Body of pancreas (tissue), 4 donors: ENCODE results near the gene CCNL1. TPM values are rescaled to one million over a fixed set of nuclear protein-coding genes. Genes with fewer than 3 reads are reported as not detected.
"Not testable (repeated sequence)": the region's sequence is repeated elsewhere in the genome, so short reads cannot be mapped to it uniquely, and the experiment has no call there.

Source experiments
- ATAC-seq: fragments of 150-250 bp; one replicate; pipeline ENCODE4 v1.9.1; 2016
- DNase-seq, 4 donors: peaks; one replicate each; pipeline ENCODE4 v3.0.0-alpha.2; 2019
- H3K27ac ChIP-seq, 4 donors: fragments of 200-600 bp; sonication (generic); 1 replicate in 3 of 4; 2 replicates in 1 of 4; pipeline versions ENCODE4 v1.5.1 to v1.6.1; 2016 to 2019; ENCODE audit warnings: mild to moderate bottlenecking in 1 of 4, mixed read lengths in 1 of 4, moderate library complexity in 1 of 4
- H3K27me3 ChIP-seq, 2 donors: fragments of 200-600 bp; sonication (generic); one replicate each; pipeline ENCODE4 v1.6.0; 2016; ENCODE audit warnings: mild to moderate bottlenecking in 1 of 2
- H3K36me3 ChIP-seq, 2 donors: fragments of 200-600 bp; sonication (generic); replicated peaks in 1 of 2; 2 replicates each; pipeline ENCODE4 v1.5.1; 2016; ENCODE audit warnings: low read depth in 2 of 2; ENCODE audit not compliant: insufficient read depth in 1 of 2
- H3K4me1 ChIP-seq: fragments of 200-600 bp; sonication (generic); one replicate; pipeline ENCODE4 v1.6.0; 2016
- H3K4me3 ChIP-seq, 2 donors: fragments of 200-600 bp; sonication (generic); 1 replicate in 1 of 2; 2 replicates in 1 of 2; pipeline ENCODE4 v1.5.1; 2016 to 2019
- H3K9me3 ChIP-seq, 3 donors: fragments of 200-600 bp; sonication (generic); 1 replicate in 2 of 3; 2 replicates in 1 of 3; pipeline ENCODE4 v1.5.1; 2016
- CTCF ChIP-seq, 7 experiments: fragments of 450-650 bp in 4 of 7; fragments of 200-600 bp in 3 of 7; sonication (generic) in 3 of 7; IDR thresholded peaks; one replicate each; pipeline ENCODE4 v1.5.1; 2016 to 2019; ENCODE audit warnings: antibody characterized with exemption in 7 of 7
- POLR2A ChIP-seq, 3 donors: fragments of 450-650 bp; IDR thresholded peaks; one replicate each; pipeline ENCODE4 v1.6.1; 2016; ENCODE audit warnings: antibody characterized with exemption in 3 of 3, mild to moderate bottlenecking in 2 of 3
- WGBS, 2 donors: methylation state at CpG; one replicate each; pipeline ENCODE4 v1.1.5; 2017; 5-methylcytosine and 5-hydroxymethylcytosine counted together
- intact Hi-C: fragments of 100-400 bp; cut with DNase I; formaldehyde crosslinking; loops from one replicate; pipeline ENCODE4 v1.15.1; 2023
- total RNA-seq, 2 donors: library from RNA; depleted of rRNA; stranded (reverse); fragments of >200 nt; gene quantifications; one replicate each; pipeline ENCODE4 v1.1.0, GENCODE V29; 2016

CCNL1 gene
- total RNA-seq, 2 donors from 2014 or later, result 194 to 196 TPM

DNA sequence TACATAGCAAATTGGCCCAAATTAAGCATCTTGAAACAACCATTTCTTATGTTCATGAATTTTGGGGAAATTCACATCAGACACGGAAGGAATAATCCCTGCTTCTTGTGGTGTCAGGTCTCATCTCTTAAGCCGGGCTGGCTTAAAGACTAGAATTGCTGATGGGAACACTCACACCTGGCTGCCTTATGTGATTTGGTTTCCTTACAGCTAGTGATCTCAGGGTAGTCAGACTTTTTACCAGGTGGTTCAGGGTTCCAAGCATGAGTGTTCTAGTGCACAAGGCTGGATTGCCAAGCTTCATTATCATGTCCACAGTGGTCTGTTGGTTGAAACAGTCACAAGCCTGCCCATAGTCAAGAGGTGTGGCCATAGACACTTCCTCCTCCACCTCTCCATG, 20.3 kb upstream of the CCNL1 start:
- H3K4me1 ChIP-seq, result peaks cover 27% of the 10 kb centered on the region
- H3K36me3 ChIP-seq, result no peaks in the 10 kb centered on the region
- DNase-seq (peak in 3 of 4 donors; percentile 28 to 57 (median 36)), ATAC-seq (peak; percentile 56)
- 37 to 58% methylated on average over 2 of the region's 2 CpGs for WGBS, 2 donors
- intact Hi-C loops, result no loop called here
- H3K4me3 ChIP-seq, result no peak overlapping the region
- TF ChIP-seq CTCF (IDR thresholded peaks at IDR 0.05) (no peak), POLR2A (IDR thresholded peaks at IDR 0.05) (no peak)
- peak overlapping the region; percentile 17 to 55 (median 39) for H3K27ac ChIP-seq
- no peaks in the 10 kb centered on the region for H3K27me3 ChIP-seq
- H3K9me3 ChIP-seq, result no peaks in the 10 kb centered on the region

DNA sequence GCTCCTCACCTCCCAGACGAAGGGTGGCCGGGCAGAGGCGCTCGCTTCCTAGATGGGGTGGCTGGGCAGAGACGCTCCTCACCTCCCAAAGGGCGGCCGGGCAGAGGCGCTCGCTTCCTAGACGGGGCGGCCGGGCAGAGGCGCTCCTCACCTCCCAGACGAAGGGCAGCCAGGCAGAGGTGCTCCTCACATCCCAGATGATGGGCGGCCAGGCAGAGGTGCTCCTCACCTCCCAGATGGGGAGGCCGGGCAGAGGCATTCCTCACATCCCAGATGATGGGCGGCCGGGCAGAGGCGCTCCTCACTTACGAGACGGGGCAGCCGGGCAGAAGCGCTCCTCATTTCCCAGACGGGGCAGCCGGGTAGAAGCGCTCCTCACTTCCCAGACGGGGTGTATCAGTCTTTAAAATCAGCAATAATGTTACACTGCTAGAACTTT, 19.4 kb upstream of the CCNL1 start:
- ATAC-seq, result no peak
- Histone ChIP-seq H3K36me3 (no peaks in the 10 kb centered on the region), H3K4me1 (peaks cover 27% of the 10 kb centered on the region), H3K27ac (no peak overlapping the region), H3K9me3 (no peaks in the 10 kb centered on the region), H3K4me3 (no peak overlapping the region), H3K27me3 (no peaks in the 10 kb centered on the region)
- TF ChIP-seq POLR2A (IDR thresholded peaks at IDR 0.05) (no peak), CTCF (IDR thresholded peaks at IDR 0.05) (no peak)
- intact Hi-C loops, result no loop called here
- DNase-seq, result no peak
- 96 to 99% methylated on average over 14 to 27 of the region's 27 CpGs for WGBS, 2 donors

DNA sequence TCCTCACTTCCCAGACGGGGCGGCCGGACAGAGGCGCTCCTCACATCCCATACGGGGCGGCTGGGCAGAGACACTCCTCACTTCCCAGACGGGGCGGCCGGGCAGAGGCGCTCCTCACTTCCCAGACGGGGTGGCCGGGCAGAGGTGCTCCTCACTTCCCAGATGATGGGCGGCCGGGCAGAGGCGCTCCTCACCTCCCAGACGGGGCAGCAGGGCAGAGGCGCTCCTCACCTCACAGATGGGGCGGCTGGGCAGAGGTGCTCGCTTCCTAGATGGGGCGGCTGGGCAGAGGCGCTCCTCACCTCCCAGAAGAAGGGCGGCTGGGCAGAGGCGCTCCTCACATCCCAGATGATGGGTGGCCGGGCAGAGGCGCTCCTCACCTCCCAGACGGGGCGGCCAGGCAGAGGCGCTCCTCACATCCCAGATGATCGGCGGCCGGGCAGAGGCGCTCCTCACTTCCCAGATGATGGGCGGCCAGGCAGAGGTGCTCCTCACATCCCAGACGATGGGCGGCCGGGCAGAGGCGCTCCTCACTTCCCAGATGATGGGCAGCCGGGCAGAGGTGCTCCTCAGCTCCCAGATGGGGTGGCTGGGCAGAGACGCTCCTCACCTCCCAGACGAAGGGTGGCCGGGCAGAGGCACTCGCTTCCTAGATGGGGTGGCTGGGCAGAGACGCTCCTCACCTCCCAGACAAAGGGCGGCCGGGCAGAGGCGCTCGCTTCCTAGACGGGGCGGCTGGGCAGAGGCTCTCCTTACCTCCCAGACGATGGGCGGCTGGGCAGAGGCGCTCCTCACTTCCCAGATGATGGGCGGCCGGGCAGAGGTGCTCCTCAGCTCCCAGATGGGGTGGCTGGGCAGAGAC, 18.8 kb upstream of the CCNL1 start:
- H3K36me3 ChIP-seq, H3K27ac ChIP-seq, intact Hi-C loops, DNase-seq, H3K9me3 ChIP-seq, H3K4me3 ChIP-seq, ATAC-seq, H3K27me3 ChIP-seq: not testable (repeated sequence)
- 94 to 95% methylated on average over 24 to 51 of the region's 54 CpGs for WGBS, 2 donors
- H3K4me1 ChIP-seq, result peaks cover 33% of the 10 kb centered on the region

- 73% methylated on average over 9 of the region's 9 CpGs for WGBS, 2 donors
Observed at GRCh38 chr3:157177801-157178453, 18.0 kb upstream of the CCNL1 start.

GRCh38 chr3:157176934-157177333, 17.0 kb upstream of the CCNL1 start:
- H3K9me3 ChIP-seq, result no peaks in the 10 kb centered on the region
- peaks cover 34% of the 10 kb centered on the region for H3K4me1 ChIP-seq
- no peak for DNase-seq
- no peak overlapping the region for H3K27ac ChIP-seq
- H3K4me3 ChIP-seq, result no peak overlapping the region
- TF ChIP-seq CTCF (IDR thresholded peaks at IDR 0.05) (no peak), POLR2A (IDR thresholded peaks at IDR 0.05) (no peak)
- intact Hi-C loops, result no loop called here
- no peaks in the 10 kb centered on the region for H3K27me3 ChIP-seq
- H3K36me3 ChIP-seq, result no peaks in the 10 kb centered on the region
- WGBS, 2 donors, result 95 to 96% methylated on average over 10 of the region's 10 CpGs
- ATAC-seq, result no peak

More at GRCh38 chr3:157177801-157178453, 18.0 kb upstream of the CCNL1 start:
- H3K4me3 ChIP-seq, H3K36me3 ChIP-seq, intact Hi-C loops, H3K27ac ChIP-seq, DNase-seq, ATAC-seq, H3K27me3 ChIP-seq, H3K9me3 ChIP-seq: not testable (repeated sequence)
- peaks cover 34% of the 10 kb centered on the region for H3K4me1 ChIP-seq
